Left lobe of liver (tissue), 2 donors: ENCODE results near the gene PELI3. TPM values are rescaled to one million over a fixed set of nuclear protein-coding genes. Genes with fewer than 3 reads are reported as not detected.
"Not testable (repeated sequence)": the region's sequence is repeated elsewhere in the genome, so short reads cannot be mapped to it uniquely, and the experiment has no call there.

Experiments used
- ATAC-seq: fragments of 200-7000 bp; cut with Tn5 transposase; one replicate; pipeline ENCODE4 v1.9.1; 2020; ENCODE audit warnings: mild to moderate bottlenecking, moderate library complexity
- DNase-seq: peaks from one replicate; pipeline ENCODE4 v3.0.0-alpha.2; 2020; ENCODE audit warnings: low spot score
- total RNA-seq: library from RNA; stranded (reverse); gene quantifications from one replicate; pipeline ENCODE4 v1.2.1, GENCODE V29; 2021
- donor health status: DM: no; HTN: no; CAD: no; lungs with moderate emphysema.
- donor health status: DM: no; HTN: yes; CAD: no.

The PELI3 gene
- total RNA-seq, 1 donor from 2014 or later, result 4.8 TPM

DNA sequence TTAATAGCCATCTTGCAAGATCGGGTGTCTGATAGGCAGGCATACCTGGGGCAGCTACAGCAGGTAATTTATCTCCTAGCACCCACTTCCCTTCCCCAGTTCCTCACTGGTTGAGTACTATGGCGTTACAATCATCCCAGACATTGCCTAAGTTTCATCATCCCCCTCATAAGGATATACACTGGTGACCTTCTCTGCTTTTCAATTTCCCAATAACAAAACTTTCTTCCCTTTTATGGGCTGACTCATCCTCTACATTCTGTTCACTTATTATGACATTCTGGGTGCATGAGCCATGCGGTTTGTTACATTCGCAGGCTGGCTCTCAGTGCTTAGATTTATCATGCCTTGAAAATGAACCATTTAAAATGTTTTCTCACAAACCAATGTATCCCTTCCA is 23.1 kb upstream of the PELI3 start:
- DNase-seq (no peak), ATAC-seq (no peak)

DNA sequence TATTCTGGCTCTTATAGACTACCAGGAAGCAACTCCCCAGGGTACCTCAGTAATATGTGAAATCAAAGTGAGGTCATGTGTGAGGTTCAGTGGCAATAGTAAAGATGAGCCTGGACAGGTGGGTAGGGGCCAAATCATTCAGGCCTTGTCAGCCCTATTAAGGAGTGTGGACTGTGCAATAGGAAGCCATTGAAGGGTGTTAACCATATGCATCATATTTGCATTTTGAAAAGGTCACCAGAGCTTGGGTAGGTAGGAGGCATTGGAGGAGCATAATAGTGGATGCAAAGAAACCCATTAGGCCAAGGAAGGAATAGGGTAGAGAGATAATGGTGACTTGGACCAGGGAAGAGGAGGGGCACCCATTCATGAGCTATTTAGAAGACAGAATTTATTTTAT is 19.7 kb upstream of the PELI3 start:
- ATAC-seq (no peak), DNase-seq (no peak)

DNA sequence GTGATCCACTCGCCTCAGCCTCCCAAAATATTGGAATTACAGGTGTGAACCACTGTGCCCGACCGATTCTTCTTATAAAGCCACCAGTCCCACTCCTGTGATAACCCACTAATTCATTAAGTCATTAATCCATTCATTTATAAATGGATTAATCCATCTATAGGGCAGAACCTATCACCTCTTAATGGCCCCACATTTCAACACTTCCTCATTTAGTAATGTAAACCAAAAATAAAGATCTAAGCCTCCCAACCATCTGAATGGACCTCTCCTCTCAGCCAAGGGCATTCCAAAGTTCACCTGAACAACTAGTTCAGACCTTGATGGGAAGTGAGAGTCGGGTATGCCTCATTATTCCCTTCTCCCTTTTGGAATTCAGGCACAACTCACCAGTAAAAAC is 18.2 kb upstream of the PELI3 start:
- DNase-seq, result no peak
- no peak for ATAC-seq

DNA sequence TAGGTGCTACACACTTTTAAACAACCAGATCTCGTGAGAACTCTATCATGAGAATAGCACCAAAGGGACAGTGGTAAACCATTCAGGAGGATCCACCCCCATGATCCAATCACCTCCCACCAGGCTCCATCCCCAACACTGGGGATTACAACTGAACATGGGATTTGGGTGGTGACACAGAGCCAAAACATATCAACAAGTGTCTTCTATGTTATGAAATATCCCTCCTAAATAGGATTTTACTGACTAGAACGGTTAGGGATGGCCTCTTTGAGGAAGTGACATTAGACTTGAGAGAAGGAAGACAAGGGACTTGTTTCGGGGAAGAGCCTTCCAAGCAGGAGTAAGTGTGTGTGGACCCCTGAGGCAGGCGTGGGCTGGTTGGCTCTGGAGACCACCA is 16.1 kb upstream of the PELI3 start:
- DNase-seq, result no peak
- ATAC-seq, result no peak

DNA sequence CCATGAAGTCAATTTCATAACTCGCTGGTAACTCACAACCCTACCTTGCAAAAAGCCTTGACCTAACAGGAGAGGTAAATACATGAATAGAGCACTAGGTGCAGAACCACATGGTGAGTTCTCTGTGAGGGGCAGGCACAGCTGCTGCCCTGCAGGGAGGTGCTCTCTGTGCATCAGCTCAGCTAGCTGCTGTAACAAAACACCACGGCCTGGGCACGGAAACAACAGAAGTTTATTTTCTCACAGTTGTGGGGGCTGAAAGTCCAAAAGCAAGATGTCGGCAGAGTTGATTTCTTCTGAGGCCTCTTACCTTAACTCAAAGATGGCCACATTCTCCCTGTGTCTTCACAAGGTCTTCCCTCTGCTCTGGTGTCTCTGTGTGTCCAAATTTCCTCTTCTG is 15.0 kb upstream of the PELI3 start:
- no peak for DNase-seq
- no peak for ATAC-seq

DNA sequence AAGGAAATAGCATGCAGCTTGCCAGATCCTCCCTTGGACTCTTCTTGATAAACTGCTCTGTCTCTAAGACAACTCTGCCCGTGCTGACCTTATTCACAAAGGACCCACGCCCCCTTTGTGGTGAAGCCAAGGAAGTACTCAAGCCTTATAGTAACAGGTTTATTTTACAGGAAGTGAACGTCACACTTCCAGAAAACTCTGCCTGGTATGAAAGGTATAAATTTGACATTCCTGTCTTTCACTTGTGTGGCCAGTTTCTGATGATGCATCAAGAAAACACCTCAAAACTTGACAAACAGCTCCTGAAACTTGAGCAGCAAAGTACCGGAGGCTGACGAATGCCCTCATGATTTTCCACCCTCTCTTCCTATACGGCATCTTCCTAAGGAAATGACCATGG is 12.5 kb upstream of the PELI3 start:
- ATAC-seq (no peak), DNase-seq (no peak)

DNA sequence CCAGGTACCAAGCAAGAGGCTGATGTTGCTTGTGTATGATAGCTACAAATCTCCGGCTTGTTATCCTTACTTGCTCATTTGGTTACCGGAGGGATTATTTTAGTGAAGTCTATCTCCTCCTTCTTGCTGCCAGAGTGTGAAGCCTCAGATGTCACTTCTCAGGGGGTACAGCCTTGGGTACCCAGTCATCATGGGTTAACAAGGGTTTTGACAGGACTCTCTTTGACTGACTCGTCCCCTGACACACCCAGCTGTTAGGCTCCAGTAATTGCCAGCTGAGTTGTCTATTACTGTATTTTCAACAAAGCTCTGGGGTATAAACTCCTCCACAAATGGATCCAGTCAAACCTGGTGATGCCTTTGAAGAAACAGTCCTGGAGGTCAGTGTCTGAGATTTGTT is 11.9 kb upstream of the PELI3 start:
- ATAC-seq (no peak), DNase-seq (no peak)

DNA sequence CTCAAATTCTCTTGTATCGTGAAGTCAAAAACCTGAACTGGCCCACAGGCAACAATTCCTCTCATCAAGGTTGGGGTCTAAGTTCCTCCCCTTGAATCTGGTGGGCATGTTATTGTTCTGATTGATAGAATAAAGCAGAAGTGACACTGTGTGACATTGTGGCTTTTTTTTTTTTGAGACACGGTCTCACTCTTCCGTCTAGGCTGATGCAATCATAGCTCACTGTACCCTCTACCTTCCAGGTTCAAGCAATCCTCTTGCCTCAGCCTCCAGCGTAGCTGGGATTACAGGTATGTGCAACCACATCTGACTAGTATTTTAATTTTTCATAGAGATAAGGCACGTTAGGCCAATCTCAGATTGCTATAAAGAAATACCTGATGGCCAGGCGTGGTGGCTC is 8.9 kb upstream of the PELI3 start:
- DNase-seq, result no peak
- no peak for ATAC-seq

DNA sequence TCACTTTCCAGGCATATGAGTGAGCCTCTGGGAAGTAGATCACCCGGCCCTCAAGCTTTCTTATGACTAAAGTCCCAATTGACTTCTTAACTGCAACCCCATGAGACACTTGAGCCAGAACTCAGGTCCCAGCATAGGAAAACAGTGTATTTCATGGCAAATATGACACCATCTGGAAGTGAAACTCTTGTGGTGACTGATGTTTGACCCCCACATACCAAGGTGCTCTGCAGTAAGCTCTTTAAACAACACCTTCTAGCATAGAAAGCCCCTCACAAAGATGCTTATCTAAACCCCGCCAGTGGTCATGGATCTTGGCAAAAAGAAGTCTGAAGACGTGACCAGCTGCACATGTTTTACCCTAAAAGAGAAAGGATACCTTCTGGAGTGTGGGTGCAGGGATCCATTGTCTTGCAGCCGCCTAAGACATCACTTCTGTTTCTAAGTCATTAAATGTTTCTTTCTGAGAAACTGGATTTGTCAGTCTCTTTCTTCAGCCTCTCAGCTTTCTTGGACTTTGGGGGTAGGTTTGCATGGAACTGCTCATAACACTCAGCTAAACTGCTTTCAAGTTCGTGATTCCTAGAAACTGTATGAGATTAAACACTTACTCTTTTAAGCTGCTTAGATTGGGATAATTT is 7.4 kb upstream of the PELI3 start:
- DNase-seq (no peak), ATAC-seq (no peak)

DNA sequence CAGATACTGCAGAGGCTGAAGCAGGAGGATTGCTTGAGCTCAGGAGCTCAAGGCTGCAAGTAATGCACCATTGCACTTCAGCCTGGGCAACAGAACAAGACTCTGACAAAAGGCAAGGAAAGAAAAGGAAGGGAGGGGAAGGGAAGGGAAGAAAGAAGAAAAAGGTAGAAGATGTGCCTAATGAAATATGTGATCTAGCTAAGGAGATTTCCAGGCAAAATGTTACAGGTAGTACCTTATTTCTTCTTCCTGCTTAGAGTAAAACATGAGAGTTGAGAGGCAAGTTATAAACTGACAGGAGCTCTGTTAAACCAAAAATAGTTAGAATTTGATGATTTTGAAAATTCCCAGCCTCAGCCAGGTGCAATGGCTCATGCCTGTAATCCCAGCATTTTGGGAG is 4.7 kb upstream of the PELI3 start:
- ATAC-seq (no peak), DNase-seq (no peak)

DNA sequence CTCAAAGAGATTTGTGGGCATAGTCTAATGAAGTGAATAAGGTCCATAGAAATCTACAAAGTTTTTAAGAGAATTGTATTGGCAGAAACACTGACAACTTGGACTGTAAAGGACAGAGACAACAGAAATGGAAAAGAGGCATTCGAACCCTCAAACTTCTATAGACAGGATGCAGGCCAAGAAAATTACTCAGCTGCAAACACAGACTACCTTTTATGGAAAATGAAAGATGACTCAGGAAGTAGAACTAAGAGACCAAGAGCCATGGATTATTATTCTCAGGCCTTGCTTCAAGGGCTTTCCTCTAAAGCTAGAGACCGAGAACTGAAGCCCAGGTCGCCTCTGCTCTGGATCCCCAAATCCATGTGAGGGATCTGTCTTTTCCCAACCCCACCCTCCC is 3.8 kb upstream of the PELI3 start:
- DNase-seq (no peak), ATAC-seq (no peak)

DNA sequence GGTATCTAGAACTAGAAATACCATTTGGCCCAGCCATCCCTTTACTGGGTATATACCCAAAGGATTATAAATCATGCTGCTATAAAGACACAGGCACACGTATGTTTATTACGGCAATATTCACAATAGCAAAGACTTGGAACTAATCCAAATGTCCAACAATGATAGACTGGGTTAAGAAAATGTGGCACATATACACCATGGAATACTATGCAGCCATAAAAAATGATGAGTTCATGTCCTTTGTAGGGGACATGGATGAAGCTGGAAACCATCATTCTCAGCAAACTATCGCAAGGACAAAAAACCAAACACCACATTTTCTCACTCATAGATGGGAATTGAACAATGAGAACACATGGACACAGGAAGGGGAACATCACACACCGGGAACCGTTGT is 2.6 kb upstream of the PELI3 start:
- ATAC-seq, DNase-seq: not testable (repeated sequence)

DNA sequence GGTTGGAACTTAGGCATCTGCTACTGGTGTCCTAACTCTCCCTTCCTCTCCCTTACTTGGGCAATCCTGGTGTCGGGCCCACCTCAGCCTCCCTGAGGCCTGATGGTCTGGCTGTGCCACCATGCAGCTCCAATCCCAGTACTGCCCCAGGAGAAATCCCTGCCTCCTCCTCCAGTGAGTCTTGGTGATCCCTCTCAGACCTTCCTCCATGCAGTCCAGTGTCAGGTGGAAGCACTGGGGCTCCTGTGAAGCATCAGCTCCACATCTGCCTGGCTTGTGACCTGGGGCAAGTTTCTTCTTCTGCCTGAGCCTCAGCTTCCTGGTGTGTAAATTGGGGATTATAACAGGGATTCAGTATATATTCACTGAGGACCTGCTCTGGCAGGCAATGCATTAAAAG is 1.8 kb upstream of the PELI3 start:
- no peak for ATAC-seq
- no peak for DNase-seq

DNA sequence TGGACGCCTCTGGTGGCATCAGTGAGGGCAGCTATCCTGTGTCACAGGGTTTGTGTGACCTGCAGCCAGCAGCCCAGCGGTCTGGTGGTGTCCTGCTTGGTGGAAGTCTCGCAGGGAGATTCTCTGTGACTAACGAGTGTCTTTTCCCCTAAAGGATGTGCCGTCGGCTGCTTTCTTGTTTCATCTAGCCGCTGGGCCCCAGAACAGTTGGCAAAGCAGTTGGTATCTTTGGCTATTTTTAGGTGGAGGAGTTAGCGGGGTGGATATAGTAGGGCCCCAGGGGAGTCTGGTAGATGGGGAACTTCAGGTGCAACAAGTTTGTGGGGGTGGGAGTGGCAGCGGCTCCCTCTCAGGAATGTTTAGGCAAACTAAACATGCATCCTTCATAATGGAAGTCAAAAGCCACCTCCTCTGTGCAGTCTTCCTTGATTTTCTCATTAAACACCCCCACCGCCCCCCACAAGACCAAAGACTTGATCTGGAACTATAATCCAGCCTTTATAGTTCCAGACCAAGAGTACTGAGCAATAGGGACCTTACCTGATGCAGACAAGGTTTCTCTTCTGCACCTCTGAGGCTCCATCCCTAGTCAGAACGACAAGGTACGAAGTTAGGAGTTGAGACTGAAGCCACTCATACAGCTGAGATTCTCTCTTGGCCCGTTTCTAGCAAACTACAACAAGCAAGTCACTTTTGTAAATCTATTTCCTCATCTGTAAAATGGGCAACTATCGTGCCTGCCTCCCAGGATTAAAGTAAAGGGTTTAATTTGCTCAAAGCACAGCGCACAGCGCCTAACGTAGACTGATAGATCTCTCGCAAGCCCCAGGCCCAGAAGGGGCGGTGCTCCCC is 1.1 kb upstream of the PELI3 start:
- no peak for DNase-seq
- no peak for ATAC-seq

DNA sequence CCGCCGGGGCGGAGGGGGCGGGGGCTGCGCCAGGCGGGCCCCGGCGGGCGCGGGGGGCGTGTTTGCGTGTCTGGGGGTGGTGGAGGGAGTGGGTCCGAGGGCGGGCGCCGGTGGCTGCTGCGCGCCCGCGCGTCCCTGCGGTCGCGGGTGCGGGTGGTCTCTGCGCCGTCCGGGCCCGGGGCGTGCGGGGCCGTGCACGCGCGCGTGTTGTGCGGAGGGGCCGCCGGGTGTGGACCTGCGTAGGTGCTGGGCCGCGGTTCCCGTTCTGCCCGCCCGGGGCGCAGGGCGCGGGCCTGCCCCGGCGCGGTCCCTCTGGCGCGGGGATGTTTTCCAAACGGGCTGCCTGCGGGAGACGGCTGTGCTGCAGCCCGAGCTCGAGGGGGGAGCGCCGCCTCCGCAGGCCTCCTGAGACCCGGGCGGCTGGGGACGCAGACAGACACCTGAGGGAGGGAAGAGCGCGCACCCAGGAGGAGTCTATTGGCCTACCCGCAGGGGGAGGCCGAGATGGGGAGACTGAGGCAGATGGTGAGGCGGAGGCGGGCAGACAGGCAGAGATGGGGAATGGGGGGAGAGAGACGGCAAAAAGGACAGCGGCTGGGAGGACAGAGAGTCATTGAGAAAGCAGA is 442 bp downstream of the PELI3 start:
- DNase-seq (no peak), ATAC-seq (peak; percentile 24)

DNA sequence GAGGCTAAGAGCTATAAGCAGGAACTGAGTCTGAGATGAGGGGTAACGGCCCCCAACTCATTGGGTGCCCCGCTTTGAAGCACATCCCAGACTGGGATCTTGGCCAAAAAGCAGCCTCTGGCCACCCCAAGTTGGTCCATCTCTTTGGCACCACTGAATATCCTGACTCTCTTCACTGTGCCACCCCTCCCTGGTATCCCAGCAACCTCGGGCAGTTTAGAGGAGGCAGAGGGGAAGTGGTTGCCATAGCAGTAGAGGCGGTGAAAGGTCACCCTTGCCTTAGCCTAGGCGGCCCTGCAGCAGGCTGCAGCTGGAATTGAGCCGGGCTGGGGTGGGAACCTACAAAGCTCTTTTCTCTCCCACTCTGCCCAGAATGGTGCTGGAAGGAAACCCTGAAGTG is 1.1 kb downstream of the PELI3 start:
- DNase-seq (no peak), ATAC-seq (peak; percentile 50)

DNA sequence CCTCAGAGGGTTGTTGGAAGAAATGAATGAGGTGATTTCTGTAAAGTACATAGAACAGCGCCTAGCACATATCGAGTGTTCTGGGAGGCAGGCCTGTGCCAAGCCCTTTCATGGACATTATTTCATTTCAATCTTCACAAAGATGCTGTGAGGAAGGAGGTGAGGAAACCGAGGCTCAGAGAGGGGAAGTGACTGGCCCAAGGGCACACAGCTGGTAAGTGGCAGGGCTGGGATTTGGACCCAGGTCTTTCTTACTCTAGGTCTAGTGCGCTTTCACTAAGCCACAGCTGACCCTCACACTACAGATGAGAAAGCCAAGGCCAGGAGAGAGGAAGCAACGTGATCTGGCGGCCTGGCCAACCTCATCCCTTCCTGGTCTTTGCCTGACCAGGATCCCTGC is 2.0 kb downstream of the PELI3 start:
- ATAC-seq (no peak), DNase-seq (no peak)

DNA sequence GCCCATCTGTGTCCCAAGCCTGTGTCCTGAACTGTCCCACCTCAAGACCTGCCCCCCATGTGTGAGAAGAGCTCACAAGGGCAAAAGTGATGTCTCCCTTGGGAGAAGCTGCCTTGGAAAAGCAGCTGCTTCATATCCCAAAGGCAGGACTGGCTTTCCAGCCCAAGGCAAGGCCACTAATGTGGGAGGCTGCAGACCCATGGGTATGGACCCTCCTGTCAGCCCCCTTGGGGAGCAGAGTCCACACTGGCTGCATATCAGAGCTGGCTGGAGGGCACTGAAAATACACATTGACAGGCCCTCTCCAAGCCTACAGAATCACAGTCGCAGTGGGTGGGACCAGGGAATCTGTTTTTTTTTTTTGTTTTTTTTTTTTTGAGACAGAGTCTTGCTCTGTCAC is 2.7 kb downstream of the PELI3 start:
- DNase-seq, result no peak
- no peak for ATAC-seq

DNA sequence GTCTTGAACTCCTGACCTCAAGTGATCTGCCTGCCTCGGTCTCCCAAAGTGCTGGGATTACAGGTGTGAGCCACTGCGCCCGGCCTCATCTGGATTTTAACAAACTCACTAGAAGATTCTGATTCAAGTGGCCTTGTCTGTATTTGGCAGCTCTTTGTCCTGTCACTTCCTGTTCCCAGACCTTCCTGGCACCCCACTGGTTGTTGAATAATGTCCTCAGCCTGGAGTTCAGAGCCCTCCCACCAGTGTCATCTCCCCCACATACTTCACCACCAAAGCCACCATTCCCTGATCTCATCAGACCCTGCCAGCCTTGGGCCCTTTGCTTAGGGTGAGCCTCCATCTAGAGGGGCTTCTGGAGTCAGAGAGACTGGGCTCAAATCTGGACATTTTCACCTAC is 3.3 kb downstream of the PELI3 start:
- no peak for DNase-seq
- no peak for ATAC-seq

DNA sequence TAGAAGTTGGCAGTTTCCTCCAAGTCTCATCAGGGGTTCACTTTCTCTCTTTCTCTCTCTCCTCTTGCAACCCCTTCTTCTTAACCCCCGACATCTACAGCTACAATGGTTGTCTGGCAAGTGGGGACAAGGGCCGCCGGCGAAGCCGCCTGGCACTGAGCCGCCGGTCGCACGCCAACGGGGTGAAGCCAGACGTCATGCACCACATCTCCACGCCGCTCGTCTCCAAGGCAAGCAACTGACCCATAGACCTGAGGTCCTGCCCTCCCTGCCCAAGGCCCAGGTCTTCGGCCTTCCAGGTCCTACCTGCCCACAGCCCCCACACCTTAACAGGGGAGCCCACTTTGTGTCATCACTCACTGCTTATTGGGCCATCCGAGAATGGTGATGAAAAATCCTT is 4.4 kb downstream of the PELI3 start:
- DNase-seq, result no peak
- no peak for ATAC-seq

DNA sequence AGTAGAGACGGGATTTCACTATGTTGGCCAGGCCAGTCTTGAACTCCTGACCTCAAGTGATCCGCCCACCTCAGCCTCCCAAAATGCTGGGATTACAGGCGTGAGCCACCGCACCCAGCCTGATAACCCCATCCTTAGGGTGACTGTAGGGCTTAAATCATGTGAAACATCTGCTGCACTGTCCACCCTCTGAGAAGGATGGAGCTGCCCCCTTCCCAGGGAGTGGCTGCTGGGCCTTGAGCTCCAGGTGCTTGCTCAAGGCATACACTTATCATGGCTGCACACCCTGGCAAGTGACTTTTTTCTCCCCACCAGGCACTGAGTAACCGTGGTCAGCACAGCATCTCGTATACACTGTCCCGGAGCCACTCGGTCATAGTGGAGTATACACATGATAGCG is 5.3 kb downstream of the PELI3 start:
- ATAC-seq, result no peak
- no peak for DNase-seq

DNA sequence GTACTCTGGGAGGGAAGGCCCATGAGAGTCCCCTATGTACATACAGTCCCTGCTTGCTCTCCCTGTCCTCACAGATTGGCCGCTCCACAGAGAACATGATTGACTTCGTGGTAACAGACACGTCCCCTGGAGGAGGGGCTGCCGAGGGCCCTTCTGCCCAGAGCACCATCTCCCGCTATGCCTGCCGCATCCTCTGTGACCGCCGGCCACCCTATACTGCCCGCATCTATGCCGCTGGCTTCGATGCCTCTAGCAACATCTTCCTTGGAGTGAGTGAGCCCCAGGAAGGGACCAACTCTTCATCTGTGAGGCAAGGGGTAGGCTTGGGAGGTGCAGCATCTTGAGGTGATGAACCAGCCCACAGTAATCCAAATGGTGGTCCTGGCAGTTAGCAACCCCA is 6.5 kb downstream of the PELI3 start:
- ATAC-seq, result no peak

More for the DNA sequence above, 6.5 kb downstream of the PELI3 start:
- no peak for DNase-seq
